ENCODE data around the gene KCNIP2. TPM values are rescaled to one million over a fixed set of nuclear protein-coding genes. Genes with fewer than 3 reads are reported as not detected.

KCNIP2 gene
- total and polyA plus RNA-seq, 2 of the 4 experiments (the other 2 are of a cell fraction), result under 0.01 to 0.87 TPM

- WGBS, 2 experiments (ENCODE audit: extremely low coverage in 2 of 2, insufficient read length in 1 of 2), result no CpG with 5 or more reads among the region's 8 CpGs
- Histone ChIP-seq H3K27ac (ENCODE audit: insufficient read depth, low read length) (no peak overlapping the region), H3K9ac (ENCODE audit: low read depth, low read length) (no peak overlapping the region), H3K18ac (ENCODE audit: low read depth, low read length) (no peak overlapping the region), H3K14ac (replicated peaks; ENCODE audit: low read depth, low read length) (no peak overlapping the region), H2BK20ac (ENCODE audit: low read depth, low read length) (no peak overlapping the region), H3K4me2 (ENCODE audit: low read depth, low read length) (peak overlapping the region; percentile 90), H2BK5ac (ENCODE audit: low read depth, low read length, poor library complexity, severe bottlenecking) (no peak overlapping the region), H4K8ac (ENCODE audit: low read depth in 2 of 2, low read length in 2 of 2) (no peak overlapping the region), H4K91ac (ENCODE audit: insufficient read depth, low read depth, low read length) (no peak overlapping the region), H3K4me1 (ENCODE audit: control insufficient read depth, insufficient read depth, low read length) (peaks cover 8% of the 10 kb centered on the region), H4K5ac (ENCODE audit: low read depth, low read length) (no peak overlapping the region), H3K27me3 (ENCODE audit: control insufficient read depth, insufficient read depth, low read length) (no peaks in the 10 kb centered on the region), H3K4me3 (ENCODE audit: insufficient read depth, low read depth, low read length) (peak overlapping the region; percentile 9; the same call in 1 of the 2 replicates), H3K79me1 (ENCODE audit: low read depth in 1 of 2, low read length in 2 of 2) (peaks cover 8 to 33% of the 10 kb centered on the region in 2 experiments), H2AK5ac (ENCODE audit: low read depth, low read length) (no peak overlapping the region), H3K4ac (ENCODE audit: low read depth, low read length) (no peak overlapping the region), H2AFZ (replicated peaks; ENCODE audit: low read length, poor library complexity) (no peak overlapping the region), H3K23ac (ENCODE audit: low read depth, low read length) (peak overlapping the region; percentile 44; the same call in 1 of the 2 replicates), H3K9me1 (ENCODE audit: insufficient read depth, low read length) (peaks cover 10% of the 10 kb centered on the region; the same call in 1 of the 2 replicates), H3K36me3 (ENCODE audit: control insufficient read depth, insufficient read depth, low read length) (peaks cover 20% of the 10 kb centered on the region), H2AK9ac (replicated peaks; ENCODE audit: low read depth, low read length, poor library complexity) (no peak overlapping the region), H3K56ac (ENCODE audit: extremely low read depth, insufficient read depth, low read length) (no peak overlapping the region), H4K20me1 (ENCODE audit: insufficient read depth, low read length) (peaks cover 84% of the 10 kb centered on the region), H2BK15ac (ENCODE audit: low read depth, low read length) (no peak overlapping the region), H3K9me3 (ENCODE audit: control insufficient read depth, insufficient read depth, low read length) (no peaks in the 10 kb centered on the region), H2BK120ac (ENCODE audit: low read depth, low read length) (no peak overlapping the region)
- ChIA-PET POLR2A (ENCODE audit: unreplicated experiment) (no interaction called here), CTCF (no interaction called here)
- BruUV-seq (replicated peaks), result no TSS peak
- ATAC-seq (ENCODE audit: low read depth) (no peak), DNase-seq (no peak)
- intact Hi-C loops (cut with micrococcal nuclease), result no loop called here
- in situ Hi-C loops (cut with MboI; ENCODE audit: low sequenced_read_pairs), result loop anchor here (25.0 kb wide), 1 partner anchor 877 kb away; no protein-coding TSS in a partner anchor
- dilution Hi-C loops (cut with HindIII; ENCODE audit: low sequenced_read_pairs, unreplicated experiment), result no loop called here
- TF ChIP-seq NFE2L2 (IDR thresholded peaks at IDR 0.05; ENCODE audit: low read depth, low read length) (no peak), MAFK (IDR thresholded peaks at IDR 0.05; ENCODE audit: low read depth, low read length) (0 out of 2 replicates have a peak, but pooled peaks have one; percentile 8), FOS (IDR thresholded peaks at IDR 0.05; ENCODE audit: low read depth, low read length) (no peak)
These were observed 29.0 kb downstream of the KCNIP2 start for GRCh38 chr10:101814466-101815071.

Data from IMR-90 (cell line).